ENCODE results near the gene SYDE1.

The SYDE1 gene

DNA sequence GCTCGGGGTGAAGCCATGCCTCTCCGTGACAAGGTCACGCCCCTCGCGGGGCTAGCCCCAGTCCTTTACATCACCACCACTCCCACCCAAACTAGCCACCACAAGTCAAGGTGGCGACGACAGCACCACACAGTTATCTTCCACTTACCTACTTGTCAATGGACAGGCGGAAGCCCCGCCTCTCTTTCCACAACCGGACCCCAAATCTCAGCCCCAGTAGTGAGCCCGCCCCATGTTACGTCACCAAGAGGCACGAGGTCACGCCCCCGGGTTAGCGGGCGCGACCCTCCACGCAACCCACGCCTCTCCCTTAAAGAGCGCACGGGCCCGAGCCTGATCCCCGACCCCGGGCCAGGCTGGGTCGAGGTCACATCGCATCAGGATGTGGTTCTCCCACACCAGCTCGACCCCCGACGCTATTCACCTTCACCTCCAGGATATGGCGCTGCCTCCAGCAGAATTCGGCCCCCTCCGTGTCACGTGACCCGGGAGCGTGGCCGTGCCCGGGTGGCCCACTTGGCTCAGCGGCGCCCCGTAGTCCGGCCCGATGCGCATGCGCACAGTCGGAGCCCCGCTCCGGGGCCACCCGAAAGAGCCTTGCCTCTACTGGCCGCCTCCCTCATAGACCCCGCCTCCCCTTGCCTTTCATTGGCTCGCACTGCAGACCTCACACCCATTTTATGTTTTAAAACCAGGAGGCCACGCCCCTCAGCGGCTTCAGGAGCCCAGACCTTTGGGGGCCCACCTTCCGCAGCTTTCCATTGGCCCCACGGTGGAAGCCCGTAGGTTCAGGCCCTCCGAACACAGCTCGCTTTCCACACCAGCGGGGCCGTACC lies 18.2 kb downstream of the SYDE1 start:
- peak; percentile 97 for DNase-seq

GRCh38 chr19:15126131-15126910 lies 19.1 kb downstream of the SYDE1 start:
- DNase-seq, result no peak

DNA sequence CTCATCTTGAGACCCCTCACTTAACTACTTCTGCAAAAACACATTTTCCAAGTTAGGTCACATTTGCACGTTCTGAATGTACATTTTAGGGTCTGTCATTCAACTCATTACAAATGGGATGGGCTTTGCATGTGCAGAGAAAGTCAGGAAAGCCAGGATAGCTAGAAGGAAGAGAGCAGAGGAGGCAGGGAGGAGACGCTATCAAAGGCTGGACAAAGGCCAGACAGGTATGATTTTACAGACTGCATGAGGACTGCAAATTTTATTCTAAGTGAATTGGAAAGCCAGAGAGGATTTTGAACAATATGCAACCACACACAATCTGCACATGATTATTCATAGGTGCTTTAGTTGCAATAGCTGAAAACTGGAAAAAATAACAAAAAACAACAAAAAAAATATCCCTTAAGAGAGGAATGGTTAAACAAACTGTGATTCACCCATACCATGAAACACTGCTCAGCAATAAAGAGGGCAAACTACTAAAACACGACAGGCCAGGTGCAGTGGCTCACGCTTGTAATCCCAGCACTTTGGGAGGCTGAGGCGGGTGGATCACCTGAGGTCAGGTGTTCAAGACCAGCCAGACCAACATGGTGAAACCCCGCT lies 21.1 kb downstream of the SYDE1 start:
- no peak for DNase-seq

- no peak for DNase-seq
Observed at GRCh38 chr19:15129856-15130585, 22.8 kb downstream of the SYDE1 start.

DNA sequence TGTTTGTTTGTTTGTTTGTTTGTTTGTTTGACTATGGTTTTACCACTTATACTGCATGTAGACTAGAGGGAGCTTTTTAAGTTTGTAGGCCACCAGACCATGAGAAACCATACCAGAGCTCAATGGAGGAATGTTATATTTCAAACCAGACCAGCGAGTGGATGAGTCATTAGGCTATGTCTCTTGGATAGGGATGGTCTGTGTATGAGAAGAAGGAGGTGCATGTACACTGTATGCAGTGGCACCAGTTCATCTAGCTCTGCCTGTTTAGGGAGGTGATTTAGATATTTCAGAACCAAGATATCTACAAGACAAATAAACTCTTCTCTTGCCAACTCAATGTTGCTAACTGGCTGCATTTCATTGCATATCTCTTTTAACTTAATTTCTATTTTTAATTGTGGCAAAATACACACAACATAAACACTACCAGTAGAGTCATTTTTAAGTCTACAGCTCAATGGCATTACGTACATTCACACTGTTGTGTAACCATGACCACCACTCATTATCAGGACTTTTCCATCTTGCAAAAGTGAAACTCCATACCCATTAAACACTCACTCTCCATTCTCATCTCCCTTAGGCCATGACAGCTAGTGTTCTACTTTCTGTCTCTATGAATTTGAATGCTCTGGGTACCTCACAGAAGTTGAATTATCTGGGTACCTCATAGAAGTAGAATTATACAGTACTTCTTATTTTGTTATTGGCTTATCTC lies 29.2 kb downstream of the SYDE1 start:
- DNase-seq, result no peak

- no peak for DNase-seq
Observed at GRCh38 chr19:15137777-15138176, 30.6 kb downstream of the SYDE1 start.

DNA sequence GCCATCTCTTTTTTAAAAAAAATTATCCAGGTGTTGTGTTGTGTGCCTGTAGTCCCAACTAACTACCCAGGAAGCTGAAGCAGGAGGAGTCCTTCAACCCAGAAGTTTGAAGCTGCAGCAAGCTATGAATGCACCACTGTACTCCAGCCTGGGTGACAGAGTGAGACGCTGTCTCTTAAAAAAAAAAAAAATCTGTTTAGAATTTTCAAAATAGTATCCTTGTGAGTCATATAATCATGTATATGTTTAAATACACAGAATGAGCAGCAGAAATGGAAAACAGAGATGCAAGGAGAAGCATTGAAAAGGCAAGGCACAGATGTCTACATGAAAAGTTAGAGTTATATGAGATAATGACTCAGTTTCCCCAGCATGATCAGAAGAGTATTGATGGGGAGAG lies 31.2 kb downstream of the SYDE1 start:
- DNase-seq, result no peak

DNA sequence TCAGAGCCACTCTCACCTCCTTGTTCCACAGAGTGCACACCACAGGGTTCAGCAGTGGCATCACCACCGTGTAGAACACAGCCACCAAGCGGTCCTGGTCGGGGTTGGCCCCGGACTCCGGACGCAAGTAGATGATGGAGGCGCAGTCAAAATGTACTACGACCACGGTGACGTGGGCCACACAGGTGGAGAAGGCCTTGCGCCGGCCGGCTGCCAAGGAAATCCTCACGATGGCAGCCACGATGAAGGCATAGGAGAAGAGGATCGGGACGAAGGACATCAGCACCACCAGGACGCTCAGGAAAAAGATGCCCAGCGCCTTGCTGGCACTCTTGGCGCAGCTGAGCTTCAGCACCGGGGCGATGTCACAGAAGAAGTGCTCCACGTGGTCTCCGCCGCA lies 33.9 kb downstream of the SYDE1 start:
- DNase-seq, result no peak

DNA sequence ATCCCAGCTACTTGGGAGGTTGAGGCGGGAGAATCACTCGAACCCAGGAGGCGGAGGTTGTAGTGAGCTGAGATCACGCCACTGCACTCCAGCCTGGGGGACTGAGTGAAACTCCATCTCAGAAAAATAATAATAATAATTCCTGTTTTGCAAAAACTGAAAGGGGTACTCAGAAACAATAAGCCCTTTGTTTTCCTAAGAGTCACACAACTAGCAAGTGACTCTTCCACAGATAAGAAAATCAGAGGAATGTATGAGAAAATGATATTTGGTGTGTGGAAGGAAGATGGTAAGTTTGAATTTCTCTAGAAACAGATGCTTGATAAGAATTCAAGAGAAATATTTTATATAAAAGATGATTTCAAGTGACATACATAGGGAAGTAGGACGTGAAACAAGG lies 35.1 kb downstream of the SYDE1 start:
- no peak for DNase-seq

GRCh38 chr19:15144046-15144646 lies 36.9 kb downstream of the SYDE1 start:
- no peak for DNase-seq

GRCh38 chr19:15147090-15147489 lies 39.9 kb downstream of the SYDE1 start:
- DNase-seq, result no peak

GRCh38 chr19:15149737-15150136 lies 42.5 kb downstream of the SYDE1 start:
- DNase-seq, result no peak

- peak; percentile 31 for DNase-seq
Observed at GRCh38 chr19:15154002-15154612, 46.9 kb downstream of the SYDE1 start.

DNA sequence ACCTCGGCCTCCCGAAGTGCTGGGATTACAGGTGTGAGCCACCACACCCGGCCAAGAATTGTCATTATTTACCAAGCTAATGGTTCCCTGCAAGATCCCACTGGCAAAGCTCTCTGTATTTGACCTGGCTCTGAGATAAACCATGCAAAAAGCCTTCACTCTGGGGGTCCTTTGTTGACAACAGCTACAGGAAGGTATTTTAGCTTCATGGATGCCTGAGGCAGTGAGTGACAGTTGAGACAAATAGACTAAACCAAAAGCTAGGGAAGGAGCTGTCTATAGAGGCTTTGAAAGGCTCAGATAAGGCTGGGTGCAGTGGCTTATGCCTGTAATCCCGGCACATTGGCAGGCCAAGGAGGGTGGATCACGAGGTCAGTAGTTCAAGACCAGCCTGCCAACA lies 48.1 kb downstream of the SYDE1 start:
- no peak for DNase-seq

DNA sequence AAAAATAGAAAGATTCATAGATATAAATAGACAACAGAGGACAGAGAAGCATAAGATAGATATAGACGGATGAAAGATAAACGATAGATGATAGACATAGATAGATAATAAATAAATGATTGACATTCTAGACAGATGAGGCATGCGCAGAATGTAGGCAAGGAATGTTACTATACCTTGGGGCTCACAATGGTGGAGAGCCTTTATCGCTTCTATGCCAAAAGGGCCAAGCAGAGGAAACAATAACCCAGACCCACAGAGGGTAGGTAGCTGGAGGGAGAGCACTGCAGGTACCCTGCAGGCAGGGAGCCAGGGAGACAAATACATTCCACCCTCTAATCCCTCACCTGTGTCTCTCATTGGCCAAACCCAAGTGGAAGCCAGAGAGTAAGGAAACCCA lies 49.2 kb downstream of the SYDE1 start:
- DNase-seq, result no peak

GRCh38 chr19:15159251-15159650 lies 52.0 kb downstream of the SYDE1 start:
- DNase-seq, result no peak

- DNase-seq, result no peak
Observed at GRCh38 chr19:15161028-15161984, 54.1 kb downstream of the SYDE1 start.

Measured in activated gamma-delta T cell treated with Interleukin-2 at 50 U/mL for 16 hours (primary cell).